ENCODE results near the gene HEXD. TPM values are rescaled to one million over a fixed set of nuclear protein-coding genes. Genes with fewer than 3 reads are reported as not detected.
"Not testable (repeated sequence)": the region's sequence is repeated elsewhere in the genome, so short reads cannot be mapped to it uniquely, and the experiment has no call there.

HEXD gene
- polyA plus RNA-seq, 3 donors, result 8.9 to 61.5 (median 12.7) TPM

- intact Hi-C loops (cut with micrococcal nuclease), result loop anchor here in 1 of 2 donors (1.0 to 10.0 kb wide), 4 partner anchors 9 to 424 kb away; partner anchors contain the start of genes CYBC1, DCXR, RAB40B and RAC3
- peak; percentile 12 to 46 (median 33) for DNase-seq
- peak overlapping the region in 1 of 2 donors; percentile 99 for H3K27ac ChIP-seq (ENCODE audit: low read depth in 1 of 2, low read length in 2 of 2)
- H3K79me2 ChIP-seq (ENCODE audit: insufficient read depth, low read length), result peaks cover 26% of the 10 kb centered on the region
- H2AFZ ChIP-seq (ENCODE audit: insufficient read depth, low read depth, low read length, poor library complexity, severe bottlenecking), result peak overlapping the region; percentile 78
- no peaks in the 10 kb centered on the region for H3K27me3 ChIP-seq (ENCODE audit: control insufficient read depth in 2 of 2, insufficient read depth in 2 of 2, low read length in 2 of 2)
- Mint-ChIP-seq H3K4me3 (peak overlapping the region; percentile 88 to 94), H3K27ac (peak overlapping the region; percentile 81 to 96 (median 89)), H3K36me3 (peaks cover 36 to 43% of the 10 kb centered on the region in 2 donors), H3K4me1 (peaks cover 27% of the 10 kb centered on the region), H3K27me3 (ENCODE audit: low read depth in 3 of 3) (peaks cover 0 to 1% (median 0%) of the 10 kb centered on the region in 3 donors), H3K9me3 (peaks cover 0 to 4% (median 2%) of the 10 kb centered on the region in 7 donors)
- under 1% methylated on average over 62 of the region's 62 CpGs for WGBS (ENCODE audit: insufficient coverage)
- peak overlapping the region; percentile 96 for H3K4me2 ChIP-seq (replicated peaks; ENCODE audit: extremely low read depth, low read length, poor library complexity, severe bottlenecking)
- no peaks in the 10 kb centered on the region for H3K9me3 ChIP-seq (replicated peaks in 1 of 2; ENCODE audit: control insufficient read depth in 1 of 2, insufficient read depth in 1 of 2, low read length in 2 of 2)
- H3K4me3 ChIP-seq (replicated peaks in 1 of 3; ENCODE audit: low read depth in 2 of 3, low read length in 3 of 3), result peak overlapping the region; percentile 78 to 89 (median 86)
- H3K36me3 ChIP-seq (replicated peaks in 1 of 2; ENCODE audit: control insufficient read depth in 1 of 2, insufficient read depth in 2 of 2, low read length in 2 of 2), result peaks cover 34 to 41% of the 10 kb centered on the region in 2 donors
- H3K9ac ChIP-seq (ENCODE audit: insufficient read depth, low read length, poor library complexity, severe bottlenecking), result peak overlapping the region; percentile 99
- TF ChIP-seq CTCF (IDR thresholded peaks at IDR 0.05), result no peak
- peaks cover 30 to 36% of the 10 kb centered on the region in 2 donors for H3K4me1 ChIP-seq (ENCODE audit: control insufficient read depth in 1 of 2, insufficient read depth in 2 of 2, low read length in 2 of 2)
- peaks cover 31% of the 10 kb centered on the region for H4K20me1 ChIP-seq (ENCODE audit: insufficient read depth, low read length)
These were observed 40.8 kb downstream of the HEXD start for GRCh38 chr17:82458885-82459424.

GRCh38 chr17:82459936-82460335 is 41.8 kb downstream of the HEXD start:
- Mint-ChIP-seq H3K4me1 (peaks cover 27% of the 10 kb centered on the region), H3K36me3 (peaks cover 46 to 51% of the 10 kb centered on the region in 2 donors)
- H3K27me3 ChIP-seq (ENCODE audit: control insufficient read depth in 2 of 2, insufficient read depth in 2 of 2, low read length in 2 of 2); H3K9ac ChIP-seq (ENCODE audit: insufficient read depth, low read length, poor library complexity, severe bottlenecking); H3K4me3 Mint-ChIP-seq; DNase-seq; H3K4me2 ChIP-seq (replicated peaks; ENCODE audit: extremely low read depth, low read length, poor library complexity, severe bottlenecking); H2AFZ ChIP-seq (ENCODE audit: insufficient read depth, low read depth, low read length, poor library complexity, severe bottlenecking); H3K9me3 ChIP-seq (replicated peaks in 1 of 2; ENCODE audit: control insufficient read depth in 1 of 2, insufficient read depth in 1 of 2, low read length in 2 of 2); H3K27ac ChIP-seq (ENCODE audit: low read depth in 1 of 2, low read length in 2 of 2); H3K9me3 Mint-ChIP-seq; H3K27ac Mint-ChIP-seq; H3K4me3 ChIP-seq (replicated peaks in 1 of 3; ENCODE audit: low read depth in 2 of 3, low read length in 3 of 3); H3K27me3 Mint-ChIP-seq (ENCODE audit: low read depth in 3 of 3): not testable (repeated sequence)
- peaks cover 44 to 51% of the 10 kb centered on the region in 2 donors for H3K36me3 ChIP-seq (replicated peaks in 1 of 2; ENCODE audit: control insufficient read depth in 1 of 2, insufficient read depth in 2 of 2, low read length in 2 of 2)
- intact Hi-C loops (cut with micrococcal nuclease), result loop anchor here in 1 of 2 donors (10.0 kb wide), 3 partner anchors 165 to 425 kb away; partner anchors contain the start of genes DCXR, RAB40B and RAC3
- peaks cover 36% of the 10 kb centered on the region for H4K20me1 ChIP-seq (ENCODE audit: insufficient read depth, low read length)
- H3K4me1 ChIP-seq (ENCODE audit: control insufficient read depth in 1 of 2, insufficient read depth in 2 of 2, low read length in 2 of 2), result peaks cover 30 to 36% of the 10 kb centered on the region in 2 donors
- 98% methylated on average over 7 of the region's 9 CpGs for WGBS (ENCODE audit: insufficient coverage)
- peaks cover 26% of the 10 kb centered on the region for H3K79me2 ChIP-seq (ENCODE audit: insufficient read depth, low read length)
